ENCODE measurements around the gene ZNF215. TPM values are rescaled to one million over a fixed set of nuclear protein-coding genes. Genes with fewer than 3 reads are reported as not detected.

Gene ZNF215
- total and polyA plus RNA-seq, 2 experiments from 2014 or later, result 0.86 to 1.6 TPM

DNA sequence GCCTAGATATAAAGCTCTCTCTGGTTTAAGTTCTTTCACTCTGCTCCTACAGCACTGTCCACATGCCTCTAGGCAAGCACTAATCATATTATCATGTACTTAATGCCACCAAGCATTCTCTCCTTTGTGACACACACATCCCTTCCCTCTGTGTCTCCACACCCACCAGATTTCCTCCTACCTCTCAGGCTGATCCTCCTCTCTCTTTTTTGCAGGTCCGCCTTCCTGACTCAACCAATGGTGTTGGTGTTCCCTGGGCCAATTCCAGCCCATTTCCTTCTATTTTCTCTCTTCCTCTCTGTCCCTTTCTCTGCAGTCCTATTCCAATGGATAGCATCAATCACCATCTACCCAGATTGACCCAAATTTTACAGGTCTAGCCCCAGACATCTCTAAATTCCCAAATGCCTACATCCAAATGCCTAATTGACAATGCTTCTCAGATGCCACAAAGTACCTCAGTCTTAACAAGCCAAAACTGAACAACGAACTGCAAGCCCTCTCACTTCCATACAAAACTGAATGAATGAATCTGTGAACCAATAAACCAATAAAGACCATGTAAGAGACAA is 504 bp upstream of the ZNF215 start:
- H3K9me3 ChIP-seq (ENCODE audit: low read depth), result no peaks in the 10 kb centered on the region
- peak in 1 of 2 donors; percentile 36 for DNase-seq (ENCODE audit: low read depth in 1 of 2, low spot score in 1 of 2)
- no peak overlapping the region for H3K27ac ChIP-seq
- peaks cover 8% of the 10 kb centered on the region for H3K4me1 ChIP-seq (ENCODE audit: low read depth)
- TF ChIP-seq, protein P1, sequence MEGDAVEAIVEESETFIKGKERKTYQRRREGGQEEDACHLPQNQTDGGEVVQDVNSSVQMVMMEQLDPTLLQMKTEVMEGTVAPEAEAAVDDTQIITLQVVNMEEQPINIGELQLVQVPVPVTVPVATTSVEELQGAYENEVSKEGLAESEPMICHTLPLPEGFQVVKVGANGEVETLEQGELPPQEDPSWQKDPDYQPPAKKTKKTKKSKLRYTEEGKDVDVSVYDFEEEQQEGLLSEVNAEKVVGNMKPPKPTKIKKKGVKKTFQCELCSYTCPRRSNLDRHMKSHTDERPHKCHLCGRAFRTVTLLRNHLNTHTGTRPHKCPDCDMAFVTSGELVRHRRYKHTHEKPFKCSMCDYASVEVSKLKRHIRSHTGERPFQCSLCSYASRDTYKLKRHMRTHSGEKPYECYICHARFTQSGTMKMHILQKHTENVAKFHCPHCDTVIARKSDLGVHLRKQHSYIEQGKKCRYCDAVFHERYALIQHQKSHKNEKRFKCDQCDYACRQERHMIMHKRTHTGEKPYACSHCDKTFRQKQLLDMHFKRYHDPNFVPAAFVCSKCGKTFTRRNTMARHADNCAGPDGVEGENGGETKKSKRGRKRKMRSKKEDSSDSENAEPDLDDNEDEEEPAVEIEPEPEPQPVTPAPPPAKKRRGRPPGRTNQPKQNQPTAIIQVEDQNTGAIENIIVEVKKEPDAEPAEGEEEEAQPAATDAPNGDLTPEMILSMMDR (IDR thresholded peaks at IDR 0.05; ENCODE audit: low read depth, low read length), result no peak
- no peaks in the 10 kb centered on the region for H3K36me3 ChIP-seq
- H3K27me3 ChIP-seq, result no peaks in the 10 kb centered on the region
- H3K4me3 ChIP-seq, result peak overlapping the region; percentile 44

DNA sequence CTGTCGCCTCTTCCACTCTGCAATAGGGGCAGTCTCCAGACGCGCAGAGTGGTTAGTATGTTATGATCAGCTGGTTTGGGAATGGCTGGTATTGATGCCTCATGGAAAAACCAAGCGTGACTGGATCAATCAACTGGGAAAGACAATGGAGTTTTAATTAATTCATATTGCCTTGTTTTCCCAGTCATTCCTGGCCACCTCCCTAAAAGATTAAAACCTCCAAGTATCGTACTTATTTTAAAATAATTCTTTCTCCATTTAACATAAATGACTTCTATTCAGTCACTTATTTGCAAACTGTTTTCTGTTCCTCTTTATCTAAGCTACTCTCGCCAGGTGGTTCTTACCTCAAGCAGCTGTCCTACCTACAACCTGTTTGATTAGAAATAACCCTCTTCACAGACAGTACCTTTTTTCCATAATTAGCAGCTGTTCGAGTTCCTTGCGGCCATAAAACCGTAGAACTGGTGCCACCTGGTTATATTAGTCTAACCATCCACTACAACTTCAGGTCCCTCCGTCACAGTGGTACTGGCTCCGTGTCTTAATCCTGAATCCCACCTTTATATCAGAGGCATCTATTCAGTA is 898 bp downstream of the ZNF215 start:
- TF ChIP-seq, protein P1 (IDR thresholded peaks at IDR 0.05; ENCODE audit: low read depth, low read length), result no peak
- H3K9me3 ChIP-seq (ENCODE audit: low read depth), result no peaks in the 10 kb centered on the region
- no peaks in the 10 kb centered on the region for H3K36me3 ChIP-seq
- H3K27me3 ChIP-seq, result no peaks in the 10 kb centered on the region
- no peak overlapping the region for H3K27ac ChIP-seq
- peaks cover 8% of the 10 kb centered on the region for H3K4me1 ChIP-seq (ENCODE audit: low read depth)
- DNase-seq (ENCODE audit: low read depth in 1 of 2, low spot score in 1 of 2), result no peak
- peak overlapping the region; percentile 44 for H3K4me3 ChIP-seq

DNA sequence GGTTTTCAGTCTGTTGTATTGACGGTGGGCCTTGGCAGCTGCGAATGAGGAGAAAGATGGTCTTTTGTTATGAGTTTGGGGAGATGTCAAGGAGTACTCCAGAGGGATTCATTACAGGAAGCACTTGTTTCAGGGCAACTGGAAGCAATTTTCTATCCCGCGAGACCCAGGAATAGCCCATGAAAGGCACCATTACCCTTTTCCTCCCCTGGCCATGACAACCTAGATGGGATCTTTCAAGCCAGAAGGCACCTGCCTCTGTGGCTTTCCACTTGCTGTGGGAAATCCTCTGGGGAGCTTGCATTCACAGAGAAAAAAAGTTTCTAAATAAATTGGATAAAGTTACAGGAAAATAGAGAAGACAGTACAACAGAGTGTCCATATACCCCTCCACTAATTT is 2.7 kb downstream of the ZNF215 start:
- TF ChIP-seq, protein P1 (IDR thresholded peaks at IDR 0.05; ENCODE audit: low read depth, low read length), result no peak
- Histone ChIP-seq H3K4me3 (no peak overlapping the region), H3K27ac (no peak overlapping the region), H3K9me3 (ENCODE audit: low read depth) (no peaks in the 10 kb centered on the region), H3K4me1 (ENCODE audit: low read depth) (peaks cover 8% of the 10 kb centered on the region), H3K36me3 (no peaks in the 10 kb centered on the region), H3K27me3 (no peaks in the 10 kb centered on the region)
- no peak for DNase-seq (ENCODE audit: low read depth in 1 of 2, low spot score in 1 of 2)

DNA sequence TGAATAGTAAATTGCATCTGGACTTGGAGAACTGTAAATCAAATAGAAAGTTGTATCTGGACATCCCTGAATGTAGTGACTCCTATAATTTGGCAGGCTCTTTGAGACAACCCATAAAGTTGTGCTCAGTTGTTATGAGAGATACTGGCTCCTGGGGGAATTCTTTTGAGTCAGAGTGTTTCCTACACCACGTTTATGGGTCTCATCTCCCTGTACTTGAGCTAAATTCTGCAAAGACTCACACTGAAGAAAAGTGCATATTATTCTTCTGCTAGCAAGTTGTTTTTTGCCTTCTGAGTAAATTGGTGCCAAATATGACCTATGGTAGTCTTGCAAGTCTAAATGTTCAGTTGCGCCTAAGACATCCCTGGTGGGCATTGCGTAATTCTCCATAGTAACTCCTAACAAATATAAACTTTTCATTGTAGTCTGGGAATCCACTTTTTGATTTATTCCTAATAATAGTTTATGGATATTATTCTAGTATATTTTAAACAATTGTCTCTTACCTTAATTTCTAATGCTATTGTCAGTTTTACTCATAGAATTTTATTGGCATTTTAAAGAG is 5.0 kb downstream of the ZNF215 start:
- Histone ChIP-seq H3K4me3 (no peak overlapping the region), H3K36me3 (no peaks in the 10 kb centered on the region), H3K27ac (no peak overlapping the region), H3K9me3 (ENCODE audit: low read depth) (no peaks in the 10 kb centered on the region), H3K4me1 (ENCODE audit: low read depth) (peaks cover 8% of the 10 kb centered on the region), H3K27me3 (no peaks in the 10 kb centered on the region)
- DNase-seq (ENCODE audit: low read depth in 1 of 2, low spot score in 1 of 2), result peak in 1 of 2 donors; percentile 60
- TF ChIP-seq, protein P1 (IDR thresholded peaks at IDR 0.05; ENCODE audit: low read depth, low read length), result no peak

DNA sequence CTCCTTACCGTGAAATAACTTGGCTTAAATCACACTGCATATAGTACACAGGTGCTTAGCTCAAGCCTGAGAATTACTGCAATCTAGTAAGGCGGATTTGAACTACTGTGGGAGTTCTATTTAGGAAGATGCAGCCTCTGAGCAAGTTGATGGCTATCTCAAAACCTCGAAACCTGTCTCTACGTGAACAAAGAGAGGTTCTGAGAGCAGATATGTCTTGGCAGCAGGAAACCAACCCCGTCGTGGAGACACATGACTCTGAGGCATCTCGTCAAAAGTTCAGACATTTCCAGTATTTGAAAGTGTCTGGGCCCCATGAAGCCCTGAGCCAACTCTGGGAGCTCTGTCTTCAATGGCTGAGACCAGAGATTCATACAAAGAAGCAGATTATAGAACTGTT is 5.9 kb downstream of the ZNF215 start:
- no peak overlapping the region for H3K4me3 ChIP-seq
- no peaks in the 10 kb centered on the region for H3K36me3 ChIP-seq
- H3K4me1 ChIP-seq (ENCODE audit: low read depth), result peaks cover 6% of the 10 kb centered on the region
- no peak for DNase-seq (ENCODE audit: low read depth in 1 of 2, low spot score in 1 of 2)
- no peak overlapping the region for H3K27ac ChIP-seq
- no peaks in the 10 kb centered on the region for H3K27me3 ChIP-seq
- no peaks in the 10 kb centered on the region for H3K9me3 ChIP-seq (ENCODE audit: low read depth)
- TF ChIP-seq, protein P1 (IDR thresholded peaks at IDR 0.05; ENCODE audit: low read depth, low read length), result no peak

Measured in cardiac muscle cell (in vitro differentiated cells and primary cell).